ENCODE measurements around the gene COL17A1. TPM values are rescaled to one million over a fixed set of nuclear protein-coding genes. Genes with fewer than 3 reads are reported as not detected.
A peak's percentile ranks its signal among the peaks of the same experiment; 100 is the strongest.

The COL17A1 gene
- total and polyA plus RNA-seq, 2 of the 13 experiments (the other 11 are each of a cell fraction or from before 2014, with no cell fraction given): 0.03 TPM; not detected in 1

DNA sequence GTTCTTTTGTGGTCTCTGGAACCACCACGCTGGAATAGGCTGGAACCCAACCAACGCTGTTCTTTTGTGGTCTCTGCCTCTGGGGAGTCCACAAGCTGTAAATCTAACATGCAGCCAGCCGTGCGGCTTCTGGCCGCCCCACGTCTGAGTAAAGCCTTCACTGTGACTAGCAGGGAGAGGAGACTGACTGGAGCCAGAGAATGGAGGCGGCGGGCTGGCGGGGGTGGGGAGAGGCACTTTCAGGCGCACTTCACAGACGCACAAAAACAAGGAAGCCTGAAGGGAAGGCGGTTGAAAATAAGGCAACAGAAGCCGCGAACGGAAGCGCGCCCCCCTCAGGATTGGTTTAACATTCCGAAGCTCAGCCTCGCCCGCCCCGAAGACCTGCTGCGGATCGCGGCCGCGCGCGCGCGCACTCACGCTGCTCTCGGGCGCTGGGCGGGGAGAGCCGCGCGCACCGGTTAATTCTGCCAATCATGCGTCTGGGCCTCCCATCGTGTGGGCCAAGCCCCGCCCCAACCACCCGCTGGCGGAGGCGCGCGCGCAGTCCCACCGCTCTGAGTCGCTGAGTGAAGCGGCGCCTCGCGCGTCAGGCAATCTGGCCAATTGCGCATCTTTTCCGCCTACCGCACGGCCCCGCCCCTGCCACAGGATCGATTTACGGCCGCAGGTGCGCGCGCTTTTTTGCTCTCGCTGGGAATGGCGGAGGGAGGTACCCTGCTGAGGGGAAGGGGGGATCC, 36.0 kb upstream of the COL17A1 start, which contains the start of gene SFR1 (continued):
- TF ChIP-seq, protein P1, sequence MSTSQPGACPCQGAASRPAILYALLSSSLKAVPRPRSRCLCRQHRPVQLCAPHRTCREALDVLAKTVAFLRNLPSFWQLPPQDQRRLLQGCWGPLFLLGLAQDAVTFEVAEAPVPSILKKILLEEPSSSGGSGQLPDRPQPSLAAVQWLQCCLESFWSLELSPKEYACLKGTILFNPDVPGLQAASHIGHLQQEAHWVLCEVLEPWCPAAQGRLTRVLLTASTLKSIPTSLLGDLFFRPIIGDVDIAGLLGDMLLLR (CRISPR knock-in tag; IDR thresholded peaks at IDR 0.05): no peak
- TF ChIP-seq KLF13 (CRISPR knock-in tag; IDR thresholded peaks at IDR 0.05) (0 out of 2 replicates have a peak, but pooled peaks have one; percentile 17), NR2F1 (CRISPR knock-in tag; IDR thresholded peaks at IDR 0.05) (no peak), ZNF562 (CRISPR knock-in tag; IDR thresholded peaks at IDR 0.05; ENCODE audit: borderline replicate concordance) (no peak), ZNF253 (CRISPR knock-in tag; IDR thresholded peaks at IDR 0.05; ENCODE audit: borderline replicate concordance) (0 out of 2 replicates have a peak, but pooled peaks have one; percentile 10), HNRNPLL (IDR thresholded peaks at IDR 0.05; ENCODE audit: low read depth, low read length, poor library complexity, severe bottlenecking) (peak; percentile 97), THAP11 (CRISPR knock-in tag; IDR thresholded peaks at IDR 0.05) (peak; percentile 79), CHD4 (IDR thresholded peaks at IDR 0.05; ENCODE audit: borderline replicate concordance, low read length) (no peak), GTF3A (CRISPR knock-in tag; conservative IDR thresholded peaks at IDR 0.05) (no peak), SOX6 (IDR thresholded peaks at IDR 0.05) (no peak), SOX6 (CRISPR knock-in tag; IDR thresholded peaks at IDR 0.05) (peak; percentile 65), ZNF274 (CRISPR knock-in tag; IDR thresholded peaks at IDR 0.05) (no peak), ATF7 (IDR thresholded peaks at IDR 0.05) (no peak), ATF7 (CRISPR knock-in tag; IDR thresholded peaks at IDR 0.05) (no peak), ETV5 (CRISPR knock-in tag; IDR thresholded peaks at IDR 0.05; ENCODE audit: borderline replicate concordance) (peak; percentile 5; the same call in 1 of the 2 replicates), ZNF335 (CRISPR knock-in tag; IDR thresholded peaks at IDR 0.05) (no peak), TCF12 (IDR thresholded peaks at IDR 0.05) (no peak), TCF12 (CRISPR knock-in tag; IDR thresholded peaks at IDR 0.05) (no peak), ZNF577 (CRISPR knock-in tag; IDR thresholded peaks at IDR 0.05; ENCODE audit: borderline replicate concordance, low read depth) (no peak), TMF1 (CRISPR knock-in tag; IDR thresholded peaks at IDR 0.05; ENCODE audit: low read depth) (0 out of 2 replicates have a peak, but pooled peaks have one; percentile 38), ELF1 (CRISPR knock-in tag; IDR thresholded peaks at IDR 0.05) (peak; percentile 82), RBAK (CRISPR knock-in tag; IDR thresholded peaks at IDR 0.05) (no peak)
- TF ChIP-seq, protein P2, sequence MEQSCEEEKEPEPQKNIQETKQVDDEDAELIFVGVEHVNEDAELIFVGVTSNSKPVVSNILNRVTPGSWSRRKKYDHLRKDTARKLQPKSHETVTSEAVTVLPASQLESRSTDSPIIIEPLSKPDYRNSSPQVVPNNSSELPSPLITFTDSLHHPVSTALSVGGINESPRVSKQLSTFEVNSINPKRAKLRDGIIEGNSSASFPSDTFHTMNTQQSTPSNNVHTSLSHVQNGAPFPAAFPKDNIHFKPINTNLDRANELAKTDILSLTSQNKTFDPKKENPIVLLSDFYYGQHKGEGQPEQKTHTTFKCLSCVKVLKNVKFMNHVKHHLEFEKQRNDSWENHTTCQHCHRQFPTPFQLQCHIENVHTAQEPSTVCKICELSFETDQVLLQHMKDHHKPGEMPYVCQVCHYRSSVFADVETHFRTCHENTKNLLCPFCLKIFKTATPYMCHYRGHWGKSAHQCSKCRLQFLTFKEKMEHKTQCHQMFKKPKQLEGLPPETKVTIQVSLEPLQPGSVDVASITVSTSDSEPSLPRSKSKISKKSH (CRISPR knock-in tag; IDR thresholded peaks at IDR 0.05; ENCODE audit: borderline replicate concordance): peak; percentile 88
- TF ChIP-seq, protein P3, sequence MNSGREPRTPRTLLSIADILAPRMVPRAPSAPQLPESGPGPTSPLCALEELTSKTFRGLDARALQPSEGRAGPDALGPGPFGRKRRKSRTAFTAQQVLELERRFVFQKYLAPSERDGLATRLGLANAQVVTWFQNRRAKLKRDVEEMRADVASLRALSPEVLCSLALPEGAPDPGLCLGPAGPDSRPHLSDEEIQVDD (CRISPR knock-in tag; IDR thresholded peaks at IDR 0.05; ENCODE audit: borderline replicate concordance): no peak
- TF ChIP-seq, protein P4, sequence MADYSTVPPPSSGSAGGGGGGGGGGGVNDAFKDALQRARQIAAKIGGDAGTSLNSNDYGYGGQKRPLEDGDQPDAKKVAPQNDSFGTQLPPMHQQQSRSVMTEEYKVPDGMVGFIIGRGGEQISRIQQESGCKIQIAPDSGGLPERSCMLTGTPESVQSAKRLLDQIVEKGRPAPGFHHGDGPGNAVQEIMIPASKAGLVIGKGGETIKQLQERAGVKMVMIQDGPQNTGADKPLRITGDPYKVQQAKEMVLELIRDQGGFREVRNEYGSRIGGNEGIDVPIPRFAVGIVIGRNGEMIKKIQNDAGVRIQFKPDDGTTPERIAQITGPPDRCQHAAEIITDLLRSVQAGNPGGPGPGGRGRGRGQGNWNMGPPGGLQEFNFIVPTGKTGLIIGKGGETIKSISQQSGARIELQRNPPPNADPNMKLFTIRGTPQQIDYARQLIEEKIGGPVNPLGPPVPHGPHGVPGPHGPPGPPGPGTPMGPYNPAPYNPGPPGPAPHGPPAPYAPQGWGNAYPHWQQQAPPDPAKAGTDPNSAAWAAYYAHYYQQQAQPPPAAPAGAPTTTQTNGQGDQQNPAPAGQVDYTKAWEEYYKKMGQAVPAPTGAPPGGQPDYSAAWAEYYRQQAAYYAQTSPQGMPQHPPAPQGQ (CRISPR knock-in tag; IDR thresholded peaks at IDR 0.05; ENCODE audit: borderline replicate concordance): no peak
- TF ChIP-seq, protein P5, sequence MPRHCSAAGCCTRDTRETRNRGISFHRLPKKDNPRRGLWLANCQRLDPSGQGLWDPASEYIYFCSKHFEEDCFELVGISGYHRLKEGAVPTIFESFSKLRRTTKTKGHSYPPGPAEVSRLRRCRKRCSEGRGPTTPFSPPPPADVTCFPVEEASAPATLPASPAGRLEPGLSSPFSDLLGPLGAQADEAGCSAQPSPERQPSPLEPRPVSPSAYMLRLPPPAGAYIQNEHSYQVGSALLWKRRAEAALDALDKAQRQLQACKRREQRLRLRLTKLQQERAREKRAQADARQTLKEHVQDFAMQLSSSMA (CRISPR knock-in tag; IDR thresholded peaks at IDR 0.05): no peak
